Measurements from ENCODE around the gene ZNF518B. TPM values are rescaled to one million over a fixed set of nuclear protein-coding genes. Genes with fewer than 3 reads are reported as not detected.

Gene ZNF518B
- total RNA-seq, 1 experiment from 2014 or later, result 38.7 TPM

- RAD21 ChIA-PET (ENCODE audit: low non-redundant PET in 1 of 2, low total read pairs in 2 of 2, uncharacterized antibody in 2 of 2, unreplicated experiment in 2 of 2), result no interaction called here
- Histone ChIP-seq H3K36me3 (ENCODE audit: control insufficient read depth in 1 of 2, insufficient read depth in 2 of 2, low read length in 2 of 2) (peaks cover 0 to 5% of the 10 kb centered on the region in 2 experiments; a peak in 1 of 4 replicates), H3K4me3 (replicated peaks in 1 of 2; ENCODE audit: low read depth in 1 of 2, low read length in 2 of 2) (no peak overlapping the region), H3K27ac (ENCODE audit: low read depth, low read length) (no peak overlapping the region), H4K20me1 (ENCODE audit: insufficient read depth) (no peaks in the 10 kb centered on the region), H3K27me3 (ENCODE audit: insufficient read depth, low read length) (no peaks in the 10 kb centered on the region), H3K9me2 (ENCODE audit: insufficient read depth) (no peaks in the 10 kb centered on the region), H3K79me2 (ENCODE audit: insufficient read depth, low read length) (peaks cover 22% of the 10 kb centered on the region), H2AFZ (ENCODE audit: low read depth, low read length, poor library complexity, severe bottlenecking) (no peak overlapping the region), H3K9ac (ENCODE audit: low read length) (no peak overlapping the region), H3K4me2 (ENCODE audit: low read length) (no peak overlapping the region), H3K9me3 (ENCODE audit: control insufficient read depth in 1 of 2, insufficient read depth in 1 of 2, low read depth in 1 of 2, low read length in 2 of 2) (no peaks in the 10 kb centered on the region), H3K4me1 (ENCODE audit: control insufficient read depth in 1 of 2, insufficient read depth in 2 of 2, low read length in 2 of 2) (peaks cover 5 to 25% of the 10 kb centered on the region in 2 experiments; a peak in 3 of 4 replicates)
- CTCF ChIA-PET, result no interaction called here
- ATAC-seq (no peak), DNase-seq (ENCODE audit: low read depth, low spot score) (no peak)
- POLR2A ChIA-PET, result no interaction called here
- no TSS peak for BruUV-seq (replicated peaks)
- TF ChIP-seq YY1 (IDR thresholded peaks at IDR 0.05; ENCODE audit: extremely low read depth, insufficient replicate concordance, low read depth, low read length), result no peak
- no peak for TF ChIP-seq CEBPB (IDR thresholded peaks at IDR 0.05; ENCODE audit: low read depth)
- no peak for TF ChIP-seq SP1 (IDR thresholded peaks at IDR 0.05; ENCODE audit: low read depth)
- TF ChIP-seq SIN3A (IDR thresholded peaks at IDR 0.05; ENCODE audit: low read depth), result no peak
- no peak for TF ChIP-seq MAX (IDR thresholded peaks at IDR 0.05)
- no peak for TF ChIP-seq TCF7L2 (IDR thresholded peaks at IDR 0.05; ENCODE audit: borderline replicate concordance, extremely low read depth, insufficient read depth, insufficient read length)
- TF ChIP-seq ZFX (IDR thresholded peaks at IDR 0.05), result no peak
- TF ChIP-seq CBX3 (IDR thresholded peaks at IDR 0.05; ENCODE audit: low read depth), result no peak
- no peak for TF ChIP-seq POLR2A (IDR thresholded peaks at IDR 0.05; ENCODE audit: borderline replicate concordance, extremely low read depth, insufficient read depth, insufficient read length)
- TF ChIP-seq CTCF (IDR thresholded peaks at IDR 0.05 in 2 of 3, conservative IDR thresholded peaks at IDR 0.05 in 1 of 3; ENCODE audit: borderline replicate concordance in 1 of 3, insufficient read depth in 1 of 3, low read depth in 2 of 3, low read length in 2 of 3), result no peak
- TF ChIP-seq ZBTB33 (IDR thresholded peaks at IDR 0.05; ENCODE audit: extremely low read depth, insufficient replicate concordance, low read length), result no peak
- TF ChIP-seq ELF1 (IDR thresholded peaks at IDR 0.05; ENCODE audit: borderline replicate concordance, low read depth), result no peak
- TF ChIP-seq REST (IDR thresholded peaks at IDR 0.05; ENCODE audit: low read depth), result no peak
- no peak for TF ChIP-seq ZNF274 (IDR thresholded peaks at IDR 0.05; ENCODE audit: low read depth, low read length)
- TF ChIP-seq ATF3 (IDR thresholded peaks at IDR 0.05), result no peak
- no peak for TF ChIP-seq FOSL1 (IDR thresholded peaks at IDR 0.05; ENCODE audit: low read depth)
- no peak for TF ChIP-seq EZH2phosphoT487 (IDR thresholded peaks at IDR 0.05; ENCODE audit: borderline replicate concordance)
- TF ChIP-seq RAD21 (IDR thresholded peaks at IDR 0.05; ENCODE audit: low read depth), result no peak
- intact Hi-C loops (cut with micrococcal nuclease), result no loop called here
Measured at GRCh38 chr4:10459305-10459704, 2.1 kb upstream of the ZNF518B start.
